Stimulated activated CD4-positive, alpha-beta T cell treated with anti-CD3 and anti-CD28 coated beads, Interleukin-4, amount 100 ng/mL, for 24 hours (primary cell): ENCODE data around the gene TAL1.
"Not testable (repeated sequence)": the region's sequence is repeated elsewhere in the genome, so short reads cannot be mapped to it uniquely, and the experiment has no call there.

ENCODE experiments used
- DNase-seq: peaks from one replicate; pipeline ENCODE4 v3.0.0-alpha.2; 2020

Gene TAL1

GRCh38 chr1:47232187-47232874 lies at the start of gene TAL1:
Gene TAL1, minus strand, starts transcription at chr1:47232225. Its CDS starts 6,337 bp downstream, at chr1:47225888.
- no peak for DNase-seq

DNA sequence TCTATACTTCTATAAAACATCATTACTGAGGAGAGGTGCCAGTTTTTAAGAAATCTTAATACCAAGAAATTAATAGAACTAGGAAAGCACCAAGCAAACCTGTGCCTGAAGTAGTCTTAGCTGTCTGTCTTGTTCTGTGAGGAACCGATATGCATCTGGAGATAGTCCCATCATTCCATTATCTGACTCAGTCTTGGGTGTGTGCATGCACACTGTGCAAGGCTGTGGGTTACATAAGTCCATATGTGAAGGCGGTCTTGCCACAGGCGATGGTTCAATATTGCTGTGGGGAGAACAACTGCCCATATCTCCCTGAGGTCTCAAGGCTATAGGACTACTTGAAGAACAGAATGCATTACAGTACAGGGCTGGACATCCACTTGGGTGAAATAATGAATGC lies 48.1 kb upstream of the TAL1 start:
- no peak for DNase-seq

DNA sequence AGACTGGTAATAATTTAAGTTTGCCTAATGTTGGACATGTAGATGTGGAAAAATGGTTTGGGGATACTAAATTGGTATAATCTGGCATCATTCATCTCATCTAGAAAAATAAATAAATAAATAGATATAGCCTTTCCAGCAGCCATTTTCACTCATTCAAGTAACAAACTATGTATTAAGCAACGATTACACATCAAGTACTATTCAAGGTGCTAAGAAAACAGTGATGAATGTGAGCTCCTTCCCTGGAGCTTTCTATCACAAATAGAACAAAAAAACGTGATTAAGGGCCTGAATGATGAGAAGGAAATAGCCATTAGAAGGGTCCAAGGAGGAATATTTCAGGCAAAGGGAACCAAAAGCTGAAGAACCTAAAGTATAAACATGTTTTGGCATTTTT lies 44.8 kb upstream of the TAL1 start:
- DNase-seq = no peak

DNA sequence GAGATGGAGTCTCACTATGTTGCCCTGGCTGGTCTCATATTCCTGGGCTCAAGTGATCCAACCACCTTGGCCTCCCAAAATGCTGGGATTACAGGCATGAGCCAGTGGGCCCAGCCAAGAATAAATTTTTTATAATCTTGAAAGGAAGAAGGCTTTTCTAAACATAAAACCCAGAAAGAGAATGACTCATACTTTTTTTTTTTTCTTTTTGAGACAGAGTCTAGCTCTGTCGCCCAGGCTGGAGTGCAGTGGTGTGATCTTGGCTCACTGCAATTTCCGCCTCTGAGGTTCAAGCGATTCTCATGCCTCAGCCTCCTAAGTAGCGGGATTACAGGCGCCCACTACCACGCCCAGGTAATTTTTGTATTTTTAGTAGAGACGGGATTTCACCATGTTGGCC lies 43.8 kb upstream of the TAL1 start:
- DNase-seq = not testable (repeated sequence)

DNA sequence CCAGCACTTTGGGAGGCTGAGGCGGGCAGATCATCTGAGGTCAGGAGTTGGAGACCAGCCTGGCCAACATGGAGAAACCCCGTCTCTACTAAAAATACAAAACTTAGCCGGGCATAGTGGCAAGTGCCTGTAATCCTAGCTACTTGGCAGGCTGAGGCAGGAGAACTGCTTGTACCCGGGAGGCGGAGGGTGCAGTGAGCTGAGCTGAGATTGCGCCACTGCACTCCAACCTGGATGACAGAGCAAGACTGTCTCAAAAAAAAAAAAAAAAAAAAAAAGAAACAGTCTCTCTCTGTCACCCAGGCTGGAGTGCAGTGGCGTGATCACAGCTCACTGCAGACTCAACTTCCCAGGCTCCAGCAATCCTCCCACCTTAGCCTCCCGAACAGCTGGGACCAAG lies 33.5 kb upstream of the TAL1 start:
- DNase-seq = not testable (repeated sequence)

DNA sequence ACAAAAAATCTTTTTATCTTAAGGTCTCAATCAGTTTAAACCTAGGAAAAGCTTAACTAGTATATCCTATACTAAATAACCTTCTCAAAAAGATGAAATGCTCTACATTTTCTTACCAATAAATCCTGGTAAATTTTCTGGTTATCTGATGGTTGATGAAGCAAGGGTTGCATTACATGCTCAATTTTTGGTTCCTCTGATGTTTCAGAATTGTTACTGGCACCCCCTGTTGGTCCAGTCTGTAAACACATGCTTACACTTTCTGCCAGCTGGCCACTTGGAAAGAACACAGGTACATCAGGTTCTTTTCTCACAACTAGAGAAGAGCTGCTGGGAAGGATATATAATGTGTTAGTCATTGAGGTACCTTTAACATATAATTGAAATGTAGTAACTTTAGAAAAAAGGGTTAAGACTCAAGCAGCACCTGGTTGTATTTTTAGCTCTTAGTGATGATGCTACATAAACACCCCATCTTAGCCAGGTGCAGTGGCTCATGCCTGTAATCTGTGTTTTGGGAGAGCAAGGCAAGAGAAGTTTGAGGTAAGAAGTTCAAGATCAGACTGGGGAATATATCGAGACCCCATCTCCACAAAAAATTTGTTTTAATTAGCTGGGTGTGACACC lies 30.9 kb upstream of the TAL1 start:
- peak; percentile 40 for DNase-seq

DNA sequence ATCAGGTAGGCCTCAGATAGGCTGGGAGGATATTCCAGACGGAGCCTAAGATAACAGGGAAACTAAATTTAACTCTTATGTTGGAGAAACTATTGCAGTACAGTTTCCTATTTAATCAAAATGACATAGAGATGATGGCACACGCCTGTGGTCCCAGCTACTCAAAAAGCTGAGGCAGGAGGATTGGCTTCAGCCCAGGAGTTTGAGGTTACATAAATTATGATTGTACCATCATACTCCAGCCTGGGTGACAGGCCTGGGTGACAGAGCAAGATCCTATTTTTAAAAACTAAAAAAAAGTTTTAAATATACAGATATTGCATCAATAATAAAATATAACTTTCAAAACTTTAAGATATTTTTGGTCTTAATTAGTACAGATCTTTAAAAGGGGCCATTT lies 25.2 kb upstream of the TAL1 start:
- DNase-seq = no peak

DNA sequence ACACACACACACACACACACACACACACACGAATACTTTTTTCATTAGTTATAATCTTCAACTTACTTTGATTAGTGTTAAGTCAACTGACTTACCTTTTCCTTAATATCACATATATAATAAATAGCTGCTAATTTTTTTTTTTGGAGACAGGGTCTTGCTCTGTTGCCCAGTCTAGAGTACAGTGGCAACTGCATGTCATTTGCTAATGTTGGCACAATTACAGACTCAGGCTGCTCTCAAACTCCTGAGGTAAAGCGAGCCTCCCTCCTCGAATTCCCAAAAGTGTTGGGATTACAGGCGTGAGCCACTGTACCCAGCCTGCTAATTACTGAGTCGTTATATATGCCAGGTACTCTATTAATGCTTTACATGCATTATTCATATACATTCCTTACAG lies 20.8 kb upstream of the TAL1 start:
- DNase-seq = no peak

DNA sequence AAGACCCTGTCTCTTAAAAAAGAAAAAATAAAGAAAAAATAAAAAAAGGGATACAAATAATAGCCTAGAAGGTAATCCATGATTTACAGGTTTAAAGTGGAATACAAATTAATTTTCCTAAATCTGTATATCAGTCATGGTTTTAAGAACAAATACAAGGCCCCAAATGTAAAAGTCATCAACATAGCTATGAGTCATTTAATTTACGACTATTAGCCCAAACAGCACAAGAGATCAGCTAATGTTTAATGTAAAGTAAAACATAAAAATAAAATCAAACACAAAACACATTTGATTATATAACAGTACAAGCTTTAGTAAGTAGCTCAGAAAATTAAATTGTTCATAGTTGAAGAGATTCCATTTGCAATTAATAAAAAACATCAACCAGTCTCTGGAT lies 20.3 kb upstream of the TAL1 start:
- no peak for DNase-seq

GRCh38 chr1:47249755-47250154 lies 17.7 kb upstream of the TAL1 start:
- DNase-seq = no peak

GRCh38 chr1:47244339-47244862 lies 12.4 kb upstream of the TAL1 start:
- no peak for DNase-seq

DNA sequence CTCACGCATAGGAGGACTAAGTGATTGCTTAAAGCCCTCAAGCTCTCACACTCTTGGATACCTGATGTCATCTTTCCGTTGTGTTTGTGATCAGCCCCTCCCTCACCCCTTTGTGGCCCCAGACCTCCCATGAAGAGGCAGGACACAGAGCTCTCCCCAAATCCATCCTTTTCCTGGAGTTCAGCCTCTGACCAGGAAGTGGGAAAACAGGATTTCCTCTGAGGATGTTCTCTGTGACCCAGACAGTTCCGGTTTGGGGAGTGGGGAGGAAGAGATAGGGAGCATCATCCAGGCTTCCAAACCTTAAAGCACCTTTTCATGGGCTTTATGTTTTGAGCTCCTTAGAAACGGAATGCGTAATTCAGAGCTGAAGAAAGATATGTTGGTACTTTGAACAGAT lies 11.9 kb upstream of the TAL1 start:
- DNase-seq = no peak

DNA sequence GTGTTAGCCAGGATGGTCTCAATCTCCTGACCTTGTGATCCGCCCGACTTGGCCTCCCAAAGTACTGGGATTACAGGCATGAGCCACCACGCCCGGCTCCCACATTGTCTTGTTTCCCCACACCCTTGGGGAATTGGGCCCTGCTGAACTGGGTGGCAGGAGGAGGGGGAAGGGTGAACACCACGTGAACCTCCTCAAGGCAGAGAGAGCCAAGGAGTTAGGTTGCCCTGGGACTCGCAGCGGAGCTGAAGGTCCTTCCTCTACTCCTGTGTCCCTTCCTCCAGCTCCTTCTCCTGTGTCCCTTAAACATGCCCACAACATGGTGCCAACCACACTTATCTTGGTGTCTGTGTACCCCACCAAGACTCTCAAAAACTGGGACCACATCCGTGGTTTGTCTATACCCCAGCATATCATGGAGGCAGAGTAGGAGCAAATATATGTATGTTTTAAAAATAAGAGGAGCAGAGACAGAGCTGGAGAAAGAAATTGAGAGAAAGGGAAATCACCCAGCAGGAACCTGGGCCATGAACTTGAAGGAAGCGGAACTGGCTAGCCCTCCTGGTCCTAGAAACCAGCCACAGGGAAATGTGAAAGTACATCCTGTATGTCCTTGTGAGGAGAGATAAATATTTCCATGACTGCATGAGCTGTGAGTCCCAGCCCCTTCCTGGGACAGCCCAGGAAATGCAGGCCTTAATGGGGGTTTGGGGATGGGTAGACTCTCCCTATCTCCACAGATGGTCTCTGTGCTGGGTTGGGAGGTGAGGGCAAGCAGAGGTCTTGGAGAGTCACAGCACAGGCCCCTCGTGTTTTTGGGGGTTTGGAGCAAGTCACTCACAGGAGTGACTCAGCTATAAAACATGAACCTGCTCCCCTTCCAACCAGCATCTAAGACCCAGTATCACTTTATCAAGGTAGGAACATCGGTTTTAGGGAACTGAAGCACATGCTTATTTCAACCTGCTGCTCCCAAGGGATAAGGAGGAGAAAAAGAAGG lies 9.4 kb upstream of the TAL1 start:
- no peak for DNase-seq

GRCh38 chr1:47238935-47239592 lies 7.0 kb upstream of the TAL1 start:
- DNase-seq = no peak

DNA sequence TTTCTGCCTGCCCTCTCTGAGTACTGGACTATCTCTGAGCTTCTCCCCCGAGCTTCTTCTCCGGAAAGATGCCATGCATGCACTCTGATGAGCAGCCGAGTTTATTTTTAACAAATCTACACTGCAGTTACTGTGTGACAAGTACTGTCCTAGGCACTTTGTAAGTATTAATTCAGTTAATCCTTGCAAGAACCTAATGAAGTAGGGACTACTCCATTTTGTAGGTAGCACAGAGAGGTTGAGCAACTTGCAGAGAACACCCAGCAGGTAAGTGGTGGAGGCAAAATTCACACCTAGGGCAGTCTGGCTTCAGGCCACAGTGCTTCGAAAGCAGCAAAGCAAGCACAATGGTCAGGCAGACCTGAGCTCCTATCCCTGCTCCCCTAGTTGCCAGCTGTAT lies 3.8 kb upstream of the TAL1 start:
- no peak for DNase-seq

DNA sequence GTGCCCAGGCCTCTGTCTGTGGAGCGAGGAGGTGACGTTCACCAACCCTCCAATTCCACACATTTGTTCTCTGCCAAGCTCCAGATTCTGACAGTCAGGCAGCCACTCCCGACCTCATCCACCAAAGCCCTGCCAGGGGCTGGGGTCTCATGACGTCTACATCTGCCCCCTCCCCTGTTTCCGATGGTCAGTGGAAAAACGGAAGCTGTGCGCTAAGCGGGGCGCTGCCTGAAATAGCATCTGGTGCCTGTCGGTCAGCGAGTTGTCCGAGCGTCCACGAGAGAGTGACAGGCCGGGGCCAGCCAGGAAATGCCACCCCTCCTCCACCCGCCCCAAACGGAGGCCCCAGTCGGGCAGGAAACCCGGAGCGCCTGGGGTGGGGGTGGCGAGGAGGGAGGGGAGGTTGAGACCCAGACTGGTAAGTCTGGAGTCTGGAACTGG lies 3.2 kb upstream of the TAL1 start:
- DNase-seq = no peak

GRCh38 chr1:47233186-47233585 lies 1.2 kb upstream of the TAL1 start:
- no peak for DNase-seq

DNA sequence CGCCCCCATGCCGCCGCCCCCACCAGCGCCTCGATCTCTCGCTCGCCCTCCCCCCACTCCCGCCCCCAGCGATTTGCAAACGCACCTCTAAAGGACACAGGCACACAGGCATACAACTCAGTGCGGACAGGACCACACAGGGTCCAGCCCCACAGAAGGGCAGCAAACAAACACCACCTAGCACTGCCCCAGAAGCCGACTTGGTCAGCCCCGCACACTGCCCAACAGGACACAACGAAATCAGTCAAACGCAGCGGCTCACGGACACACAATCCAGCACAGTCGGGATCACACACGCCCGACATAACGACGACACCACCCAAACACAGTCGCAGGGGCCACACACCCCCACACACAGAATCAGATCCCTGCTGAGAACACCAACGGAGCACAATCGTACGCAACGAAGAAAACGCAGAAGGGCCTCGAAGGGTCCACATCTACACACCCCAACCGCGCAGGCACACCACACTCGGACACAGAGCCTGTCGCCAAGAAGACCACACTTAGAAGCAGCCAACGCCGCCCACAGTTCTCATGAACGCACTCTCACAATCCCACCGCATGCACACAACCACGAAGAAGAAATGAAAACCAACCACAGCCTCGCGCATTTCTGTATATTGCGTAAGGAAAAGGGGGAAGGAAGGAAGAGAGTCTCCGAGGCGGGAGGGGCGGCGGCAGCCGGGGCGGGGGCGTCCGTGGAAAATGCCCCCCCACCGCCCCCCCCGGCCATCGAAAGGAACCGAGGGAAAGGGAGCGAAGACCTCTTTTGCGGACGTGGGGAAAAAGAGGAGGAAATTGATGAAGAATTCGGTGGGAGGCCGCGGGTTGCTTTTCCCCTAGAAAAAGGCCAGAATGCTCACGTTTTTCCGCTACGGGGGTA lies 481 bp downstream of the TAL1 start:
- peak; percentile 9 for DNase-seq

DNA sequence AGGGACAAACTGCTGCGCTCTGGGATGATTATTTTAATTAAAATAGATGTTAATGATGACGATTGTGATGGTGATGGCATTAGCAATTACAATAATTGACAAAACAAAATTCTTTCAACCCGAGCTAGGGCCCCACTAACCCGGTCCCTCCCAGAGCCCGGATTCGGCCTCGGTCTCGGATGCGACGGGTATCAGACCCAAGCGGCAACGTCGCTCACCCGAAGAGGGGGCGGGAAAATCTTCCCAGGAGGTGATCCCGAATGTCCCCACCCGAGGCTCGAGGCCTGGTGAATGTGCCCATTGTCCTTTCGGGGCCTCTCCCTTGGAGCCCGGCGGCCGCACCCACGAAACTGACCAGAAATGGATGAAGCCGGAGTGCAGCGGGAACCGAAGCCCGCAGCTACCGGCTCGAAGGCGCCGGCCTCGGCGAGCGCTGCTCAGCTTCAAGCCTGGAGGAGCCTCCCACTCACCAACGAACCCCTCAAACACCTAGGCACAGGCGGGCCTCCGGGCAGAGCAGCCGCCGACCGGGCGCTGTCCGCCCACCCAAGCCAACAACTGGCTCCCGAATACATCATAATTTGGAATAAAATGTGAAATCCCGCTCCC lies 1.2 kb downstream of the TAL1 start:
- no peak for DNase-seq

- no peak for DNase-seq
Measured at GRCh38 chr1:47229886-47230691, 1.9 kb downstream of the TAL1 start.
